ENCODE results near the gene KCNAB1. TPM values are rescaled to one million over a fixed set of nuclear protein-coding genes. Genes with fewer than 3 reads are reported as not detected.

The KCNAB1 gene
- total and polyA plus RNA-seq, 2 experiments from 2014 or later = 0.80 to 1.4 TPM

GRCh38 chr3:156233876-156234275, 113.5 kb downstream of the KCNAB1 start:
- no peaks in the 10 kb centered on the region for H3K4me1 ChIP-seq (ENCODE audit: insufficient read depth)
- no peaks in the 10 kb centered on the region for H3K79me2 ChIP-seq
- H3K36me3 ChIP-seq (replicated peaks; ENCODE audit: insufficient read depth, low read depth) = no peaks in the 10 kb centered on the region
- TF ChIP-seq EZH2 (IDR thresholded peaks at IDR 0.05; ENCODE audit: borderline replicate concordance) (no peak), EZH2phosphoT487 (IDR thresholded peaks at IDR 0.05; ENCODE audit: low read depth, severe bottlenecking, unreplicated experiment) (no peak), CTCF (IDR thresholded peaks at IDR 0.05; ENCODE audit: poor library complexity) (no peak)
- no peaks in the 10 kb centered on the region for H3K27me3 ChIP-seq
- H4K20me1 ChIP-seq (ENCODE audit: insufficient read depth, poor library complexity, severe bottlenecking) = no peaks in the 10 kb centered on the region
- H2AFZ ChIP-seq = no peak overlapping the region
- no peaks in the 10 kb centered on the region for H3K9me2 ChIP-seq (replicated peaks; ENCODE audit: insufficient read depth)
- no peak overlapping the region for H3K4me2 ChIP-seq
- no peak for DNase-seq (ENCODE audit: low spot score)
- WGBS (ENCODE audit: low lambda C conversion rate, missing lambda C conversion rate) = 75% methylated on average over 2 of the region's 2 CpGs
- no peak overlapping the region for H3K4me3 ChIP-seq
- H3K9me3 ChIP-seq (ENCODE audit: low read depth) = no peaks in the 10 kb centered on the region
- H3K27ac ChIP-seq = no peak overlapping the region

- Histone ChIP-seq H3K27me3 (no peaks in the 10 kb centered on the region), H4K20me1 (ENCODE audit: insufficient read depth, poor library complexity, severe bottlenecking) (no peaks in the 10 kb centered on the region), H3K4me2 (no peak overlapping the region), H3K9me3 (ENCODE audit: low read depth) (no peaks in the 10 kb centered on the region), H3K4me3 (no peak overlapping the region), H3K79me2 (no peaks in the 10 kb centered on the region), H3K4me1 (ENCODE audit: insufficient read depth) (no peaks in the 10 kb centered on the region), H3K27ac (no peak overlapping the region), H3K36me3 (replicated peaks; ENCODE audit: insufficient read depth, low read depth) (no peaks in the 10 kb centered on the region), H2AFZ (no peak overlapping the region), H3K9me2 (replicated peaks; ENCODE audit: insufficient read depth) (no peaks in the 10 kb centered on the region)
- DNase-seq (ENCODE audit: low spot score) = no peak
- WGBS (ENCODE audit: low lambda C conversion rate, missing lambda C conversion rate) = 67% methylated on average over 3 of the region's 3 CpGs
- no peak for TF ChIP-seq CTCF (IDR thresholded peaks at IDR 0.05; ENCODE audit: poor library complexity)
These were observed 116.3 kb downstream of the KCNAB1 start for GRCh38 chr3:156236556-156237260.

GRCh38 chr3:156240642-156241041, 120.3 kb downstream of the KCNAB1 start:
- WGBS (ENCODE audit: low lambda C conversion rate, missing lambda C conversion rate) = 90% methylated on average over 5 of the region's 5 CpGs
- Histone ChIP-seq H4K20me1 (ENCODE audit: insufficient read depth, poor library complexity, severe bottlenecking) (no peaks in the 10 kb centered on the region), H3K4me3 (no peak overlapping the region), H2AFZ (no peak overlapping the region), H3K9me3 (ENCODE audit: low read depth) (no peaks in the 10 kb centered on the region), H3K36me3 (replicated peaks; ENCODE audit: insufficient read depth, low read depth) (no peaks in the 10 kb centered on the region), H3K4me1 (ENCODE audit: insufficient read depth) (no peaks in the 10 kb centered on the region), H3K27ac (no peak overlapping the region), H3K9me2 (replicated peaks; ENCODE audit: insufficient read depth) (no peaks in the 10 kb centered on the region), H3K27me3 (no peaks in the 10 kb centered on the region), H3K79me2 (no peaks in the 10 kb centered on the region), H3K4me2 (no peak overlapping the region)
- no peak for TF ChIP-seq EZH2 (IDR thresholded peaks at IDR 0.05; ENCODE audit: borderline replicate concordance)
- no peak for TF ChIP-seq EZH2phosphoT487 (IDR thresholded peaks at IDR 0.05; ENCODE audit: low read depth, severe bottlenecking, unreplicated experiment)
- no peak for TF ChIP-seq CTCF (IDR thresholded peaks at IDR 0.05; ENCODE audit: poor library complexity)
- DNase-seq (ENCODE audit: low spot score) = no peak

Data from hepatocyte (in vitro differentiated cells).